Endothelial cell (in vitro differentiated cells): ENCODE data around the gene NRXN2. TPM values are rescaled to one million over a fixed set of nuclear protein-coding genes. Genes with fewer than 3 reads are reported as not detected.
A peak's percentile ranks its signal among the peaks of the same experiment; 100 is the strongest.

Experiments
- DNase-seq: peaks from one replicate; pipeline ENCODE4 v3.0.0; 2021; ENCODE audit warnings: low spot score
- H3K27ac Mint-ChIP-seq: one replicate; pipeline ENCODE4 v1.8.0; 2021; ENCODE audit warnings: mixed read lengths, inconsistent platforms; ENCODE audit not compliant: unreplicated experiment
- H3K27me3 Mint-ChIP-seq: one replicate; pipeline ENCODE4 v1.8.0; 2021; ENCODE audit warnings: mild to moderate bottlenecking, moderate library complexity, mixed read lengths, inconsistent platforms; ENCODE audit not compliant: unreplicated experiment
- H3K36me3 Mint-ChIP-seq: one replicate; pipeline ENCODE4 v1.8.0; 2021; ENCODE audit warnings: mild to moderate bottlenecking, low read depth, mixed read lengths, inconsistent platforms; ENCODE audit not compliant: unreplicated experiment
- H3K4me1 Mint-ChIP-seq: one replicate; pipeline ENCODE4 v1.8.0; 2021; ENCODE audit warnings: mild to moderate bottlenecking, mixed read lengths, inconsistent platforms; ENCODE audit not compliant: unreplicated experiment
- H3K4me3 Mint-ChIP-seq: one replicate; pipeline ENCODE4 v1.8.0; 2021; ENCODE audit warnings: mild to moderate bottlenecking, mixed read lengths, inconsistent platforms; ENCODE audit not compliant: unreplicated experiment
- H3K9me3 Mint-ChIP-seq: one replicate; pipeline ENCODE4 v1.8.0; 2021; ENCODE audit warnings: mixed read lengths, inconsistent platforms; ENCODE audit not compliant: unreplicated experiment
- CTCF ChIP-seq: fragments of 200-600 bp; sonication (generic); IDR thresholded peaks from one replicate; pipeline ENCODE4 v1.5.0; 2021; ENCODE audit warnings: antibody characterized with exemption; ENCODE audit not compliant: unreplicated experiment
- total RNA-seq: library from RNA; stranded (reverse); fragmentation: NEBNext Ultra II Directional; extraction: Animal tissue kit (Norgen Biotek cat#: 25700); gene quantifications from one replicate; pipeline ENCODE4 v1.2.1, GENCODE V29; 2021; ENCODE audit not compliant: unreplicated experiment

Gene NRXN2
- total RNA-seq, 1 donor from 2014 or later, result 11.5 TPM

GRCh38 chr11:64741375-64742086 lies 18.5 kb upstream of the NRXN2 start:
- H3K9me3 Mint-ChIP-seq, result no peaks in the 10 kb centered on the region
- peaks cover 21% of the 10 kb centered on the region for H3K4me1 Mint-ChIP-seq
- peaks cover 14% of the 10 kb centered on the region for H3K27me3 Mint-ChIP-seq
- peak overlapping the region; percentile 86 for H3K4me3 Mint-ChIP-seq
- H3K27ac Mint-ChIP-seq, result peak overlapping the region; percentile 88
- peaks cover 17% of the 10 kb centered on the region for H3K36me3 Mint-ChIP-seq
- no peak for DNase-seq
- TF ChIP-seq CTCF, result no peak

- Mint-ChIP-seq H3K27ac (no peak overlapping the region), H3K4me3 (peak overlapping the region; percentile 80), H3K4me1 (peaks cover 28% of the 10 kb centered on the region), H3K9me3 (no peaks in the 10 kb centered on the region), H3K36me3 (peaks cover 29% of the 10 kb centered on the region), H3K27me3 (peaks cover 10% of the 10 kb centered on the region)
- no peak for DNase-seq
- TF ChIP-seq CTCF, result no peak
These were observed 16.9 kb upstream of the NRXN2 start for GRCh38 chr11:64739871-64740270.

- Mint-ChIP-seq H3K36me3 (peaks cover 36% of the 10 kb centered on the region), H3K9me3 (no peaks in the 10 kb centered on the region), H3K27ac (no peak overlapping the region), H3K4me3 (peak overlapping the region; percentile 53), H3K4me1 (peaks cover 21% of the 10 kb centered on the region), H3K27me3 (peaks cover 4% of the 10 kb centered on the region)
- no peak for DNase-seq
- no peak for TF ChIP-seq CTCF
These were observed 13.7 kb upstream of the NRXN2 start for GRCh38 chr11:64736654-64737053.

GRCh38 chr11:64735725-64736259 lies 12.8 kb upstream of the NRXN2 start:
- H3K4me3 Mint-ChIP-seq, result no peak overlapping the region
- peaks cover 38% of the 10 kb centered on the region for H3K36me3 Mint-ChIP-seq
- no peaks in the 10 kb centered on the region for H3K9me3 Mint-ChIP-seq
- H3K27ac Mint-ChIP-seq, result no peak overlapping the region
- no peak for TF ChIP-seq CTCF
- no peaks in the 10 kb centered on the region for H3K27me3 Mint-ChIP-seq
- H3K4me1 Mint-ChIP-seq, result peaks cover 16% of the 10 kb centered on the region
- no peak for DNase-seq
